Measurements from ENCODE around the gene ETFDH.
"Not testable (repeated sequence)": the region's sequence is repeated elsewhere in the genome, so short reads cannot be mapped to it uniquely, and the experiment has no call there.

The ETFDH gene

GRCh38 chr4:158671915-158672806, at the start of gene ETFDH:
Gene ETFDH (plus strand): TSS chr4:158672296. CDS start chr4:158672457, 161 bp downstream.
- peak; percentile 92 to 97 (median 96) for DNase-seq

GRCh38 chr4:158624889-158625478, 47.1 kb upstream of the ETFDH start:
- DNase-seq, result no peak

- DNase-seq, result no peak
Measured at GRCh38 chr4:158625544-158625943, 46.6 kb upstream of the ETFDH start.

GRCh38 chr4:158630893-158631292, 41.2 kb upstream of the ETFDH start:
- DNase-seq, result no peak

GRCh38 chr4:158636619-158637018, 35.5 kb upstream of the ETFDH start:
- DNase-seq, result no peak

- DNase-seq, result no peak
Measured at GRCh38 chr4:158644356-158644755, 27.7 kb upstream of the ETFDH start.

GRCh38 chr4:158644760-158645159, 27.3 kb upstream of the ETFDH start:
- no peak for DNase-seq

- no peak for DNase-seq
Measured at GRCh38 chr4:158649111-158649680, 22.9 kb upstream of the ETFDH start.

GRCh38 chr4:158652920-158653319, 19.2 kb upstream of the ETFDH start:
- no peak for DNase-seq

GRCh38 chr4:158656439-158656838, 15.7 kb upstream of the ETFDH start:
- DNase-seq, result no peak

- DNase-seq, result no peak
Measured at GRCh38 chr4:158657291-158657690, 14.8 kb upstream of the ETFDH start.

GRCh38 chr4:158663255-158663654, 8.8 kb upstream of the ETFDH start:
- DNase-seq, result not testable (repeated sequence)

GRCh38 chr4:158663707-158664625, 8.1 kb upstream of the ETFDH start:
- DNase-seq, result not testable (repeated sequence)

GRCh38 chr4:158664806-158665205, 7.3 kb upstream of the ETFDH start:
- DNase-seq, result no peak

GRCh38 chr4:158666892-158667291, 5.2 kb upstream of the ETFDH start:
- no peak for DNase-seq

GRCh38 chr4:158667651-158668198, 4.4 kb upstream of the ETFDH start:
- DNase-seq, result no peak

- DNase-seq, result no peak
Measured at GRCh38 chr4:158669310-158669709, 2.8 kb upstream of the ETFDH start.

- peak; percentile 10 to 48 (median 38) for DNase-seq
Measured at GRCh38 chr4:158670975-158671664, 976 bp upstream of the ETFDH start.

- no peak for DNase-seq
Measured at GRCh38 chr4:158671665-158671914, 506 bp upstream of the ETFDH start, which contains the start of gene C4orf46. Gene C4orf46 (minus strand): TSS chr4:158671887. CDS start chr4:158671801, 86 bp downstream.

- DNase-seq, result no peak
Measured at GRCh38 chr4:158673633-158674032, 1.5 kb downstream of the ETFDH start.

- DNase-seq, result no peak
Measured at GRCh38 chr4:158676076-158676475, 4.0 kb downstream of the ETFDH start.

- no peak for DNase-seq
Measured at GRCh38 chr4:158678767-158679166, 6.7 kb downstream of the ETFDH start.

Measured in activated naive CD4-positive, alpha-beta T cell (primary cell).